Left lung (tissue), 10 donors: ENCODE results near the gene IGFLR1. TPM values are rescaled to one million over a fixed set of nuclear protein-coding genes. Genes with fewer than 3 reads are reported as not detected.
"Not testable (repeated sequence)": the region's sequence is repeated elsewhere in the genome, so short reads cannot be mapped to it uniquely, and the experiment has no call there.

ENCODE experiments used
- ATAC-seq: fragments of 200-7000 bp; cut with Tn5 transposase; one replicate; pipeline ENCODE4 v1.9.1; 2020; ENCODE audit warnings: moderate library complexity
- DNase-seq, 4 donors: peaks; one replicate each; pipeline ENCODE4 v3.0.0-alpha.2; 2013 to 2020
- H3K27ac ChIP-seq, 2 donors: fragments of 200-600 bp; sonication (generic) in 1 of 2; one replicate each; pipeline versions ENCODE4 v1.5.0 to v1.8.0; 2020 to 2021
- H3K27me3 ChIP-seq, 2 donors: fragments of 200-600 bp; sonication (generic) in 1 of 2; one replicate each; pipeline versions ENCODE4 v1.5.0 to v1.8.0; 2020 to 2021
- H3K36me3 ChIP-seq, 2 donors: fragments of 200-600 bp; sonication (generic) in 1 of 2; one replicate each; pipeline versions ENCODE4 v1.5.0 to v1.8.0; 2020 to 2021
- H3K4me1 ChIP-seq, 2 donors: fragments of 200-600 bp; one replicate each; pipeline ENCODE4 v1.8.0; 2021
- H3K4me3 ChIP-seq, 2 donors: fragments of 200-600 bp; sonication (generic) in 1 of 2; one replicate each; pipeline versions ENCODE4 v1.5.0 to v1.8.0; 2020 to 2021; ENCODE audit warnings: mild to moderate bottlenecking in 1 of 2
- H3K9me3 ChIP-seq, 2 donors: fragments of 200-600 bp; sonication (generic) in 1 of 2; one replicate each; pipeline versions ENCODE4 v1.5.0 to v1.8.0; 2020 to 2021
- CTCF ChIP-seq, 2 donors: fragments of 200-600 bp; sonication (generic) in 1 of 2; IDR thresholded peaks; one replicate each; pipeline versions ENCODE4 v1.5.0 to v1.8.0; 2021; ENCODE audit warnings: antibody characterized with exemption in 2 of 2
- intact Hi-C, 2 donors: fragments of 100-400 bp; cut with DNase I; formaldehyde crosslinking; loops; one replicate each; pipeline versions ENCODE4 v1.11.2 to v1.14.2; 2022
- polyA plus RNA-seq, 6 donors: library from polyadenylated mRNA; unstranded; fragments of 120-200 nt; gene quantifications; one replicate each; pipeline ENCODE4 v1.2.1, GENCODE V29; 2013; ENCODE audit not compliant: insufficient read length in 6 of 6
- total RNA-seq, 2 donors: library from RNA; stranded (reverse); fragmentation: NEBNext Ultra II Directional; extraction: Animal tissue kit (Norgen Biotek cat#: 25700); gene quantifications; one replicate each; pipeline ENCODE4 v1.2.1, GENCODE V29; 2021
- donor health status: DM: no; HTN: yes; CAD: no.
- donor health status: DM: no; HTN: no; CAD: no.

The IGFLR1 gene
- total and polyA plus RNA-seq, 8 donors: 2.0 to 25.8 (median 5.6) TPM

- ATAC-seq (no peak), DNase-seq (peak in 1 of 4 donors; percentile 78)
- Histone ChIP-seq H3K36me3 (peaks cover 0 to 99% of the 10 kb centered on the region in 2 donors), H3K27me3 (no peaks in the 10 kb centered on the region), H3K4me3 (no peak overlapping the region), H3K9me3 (no peaks in the 10 kb centered on the region), H3K27ac (no peak overlapping the region), H3K4me1 (no peaks in the 10 kb centered on the region)
- intact Hi-C loops: no loop called here
- no peak for TF ChIP-seq CTCF (IDR thresholded peaks at IDR 0.05)
These were observed 16.9 kb downstream of the IGFLR1 start for GRCh38 chr19:35725216-35725861.

GRCh38 chr19:35724560-35724959 lies 17.7 kb downstream of the IGFLR1 start:
- intact Hi-C loops: no loop called here
- peaks cover 0 to 99% of the 10 kb centered on the region in 2 donors for H3K36me3 ChIP-seq
- H3K27me3 ChIP-seq: no peaks in the 10 kb centered on the region
- ATAC-seq (no peak), DNase-seq (peak in 1 of 4 donors; percentile 78)
- H3K4me1 ChIP-seq: peaks cover 0 to 7% of the 10 kb centered on the region in 2 donors
- no peak overlapping the region for H3K4me3 ChIP-seq
- TF ChIP-seq CTCF (IDR thresholded peaks at IDR 0.05): no peak
- H3K9me3 ChIP-seq: no peaks in the 10 kb centered on the region
- no peak overlapping the region for H3K27ac ChIP-seq

- H3K4me3 ChIP-seq, H3K9me3 ChIP-seq, intact Hi-C loops, ATAC-seq, H3K27me3 ChIP-seq, DNase-seq, H3K27ac ChIP-seq: not testable (repeated sequence)
- H3K36me3 ChIP-seq: peaks cover 0 to 96% of the 10 kb centered on the region in 2 donors
- peaks cover 0 to 11% of the 10 kb centered on the region in 2 donors for H3K4me1 ChIP-seq
These were observed 18.1 kb downstream of the IGFLR1 start for GRCh38 chr19:35724132-35724531.

- TF ChIP-seq CTCF (IDR thresholded peaks at IDR 0.05): no peak
- ATAC-seq: no peak
These were observed 18.6 kb downstream of the IGFLR1 start for GRCh38 chr19:35723671-35724070.

GRCh38 chr19:35722897-35723296 lies 19.4 kb downstream of the IGFLR1 start:
- no peak for TF ChIP-seq CTCF (IDR thresholded peaks at IDR 0.05)
- Histone ChIP-seq H3K4me3 (no peak overlapping the region), H3K4me1 (peaks cover 5 to 21% of the 10 kb centered on the region in 2 donors), H3K9me3 (no peaks in the 10 kb centered on the region), H3K27ac (no peak overlapping the region), H3K36me3 (peaks cover 0 to 84% of the 10 kb centered on the region in 2 donors), H3K27me3 (no peaks in the 10 kb centered on the region)
- ATAC-seq (no peak), DNase-seq (no peak)
- intact Hi-C loops: no loop called here

More at GRCh38 chr19:35723671-35724070, 18.6 kb downstream of the IGFLR1 start:
- Histone ChIP-seq H3K27me3 (no peaks in the 10 kb centered on the region), H3K36me3 (peaks cover 0 to 91% of the 10 kb centered on the region in 2 donors), H3K4me3 (no peak overlapping the region), H3K9me3 (no peaks in the 10 kb centered on the region), H3K27ac (no peak overlapping the region), H3K4me1 (peaks cover 4 to 16% of the 10 kb centered on the region in 2 donors)
- intact Hi-C loops: no loop called here
- no peak for DNase-seq

- peaks cover 0 to 79% of the 10 kb centered on the region in 2 donors for H3K36me3 ChIP-seq
- H3K27me3 ChIP-seq: no peaks in the 10 kb centered on the region
- intact Hi-C loops: no loop called here
- DNase-seq (no peak), ATAC-seq (no peak)
- H3K4me3 ChIP-seq: no peak overlapping the region
- H3K27ac ChIP-seq: no peak overlapping the region
- H3K4me1 ChIP-seq: peaks cover 5 to 21% of the 10 kb centered on the region in 2 donors
- H3K9me3 ChIP-seq: no peaks in the 10 kb centered on the region
- TF ChIP-seq CTCF (IDR thresholded peaks at IDR 0.05): no peak
These were observed 19.8 kb downstream of the IGFLR1 start for GRCh38 chr19:35722461-35722860.
